Measurements from ENCODE around the gene GRIFIN.

Gene GRIFIN

GRCh38 chr7:2521341-2521745 is 45.1 kb upstream of the GRIFIN start:
- TF ChIP-seq CTCF (conservative IDR thresholded peaks at IDR 0.05; ENCODE audit: low read depth, low read length) = no peak
- H3K4me3 ChIP-seq (ENCODE audit: low read length) = peak overlapping the region; percentile 46
- no peak for DNase-seq (ENCODE audit: low read depth)

GRCh38 chr7:2520761-2521290 is 44.6 kb upstream of the GRIFIN start:
- no peak for DNase-seq (ENCODE audit: low read depth)
- TF ChIP-seq CTCF (conservative IDR thresholded peaks at IDR 0.05; ENCODE audit: low read depth, low read length) = no peak
- peak overlapping the region; percentile 46 for H3K4me3 ChIP-seq (ENCODE audit: low read length)

- no peak for DNase-seq (ENCODE audit: low read depth)
Measured at GRCh38 chr7:2520131-2520760, 44.0 kb upstream of the GRIFIN start.

GRCh38 chr7:2519119-2519930 is 43.1 kb upstream of the GRIFIN start, which contains the start of gene LFNG:
Gene LFNG (plus strand): TSS chr7:2519774. CDS start chr7:2519862, 88 bp downstream.
- peak within 1 kb of the TSS; percentile 46 for H3K4me3 ChIP-seq (ENCODE audit: low read length)

More at GRCh38 chr7:2520131-2520760, 44.0 kb upstream of the GRIFIN start:
- H3K4me3 ChIP-seq (ENCODE audit: low read length) = peak overlapping the region; percentile 46
- peak; percentile 9 for TF ChIP-seq CTCF (conservative IDR thresholded peaks at IDR 0.05; ENCODE audit: low read depth, low read length)

GRCh38 chr7:2518737-2519118 is 42.5 kb upstream of the GRIFIN start:
- DNase-seq (ENCODE audit: low read depth) = no peak
- TF ChIP-seq CTCF (conservative IDR thresholded peaks at IDR 0.05; ENCODE audit: low read depth, low read length) = no peak
- peak overlapping the region; percentile 27 for H3K4me3 ChIP-seq (ENCODE audit: low read length)

More at GRCh38 chr7:2519119-2519930, 43.1 kb upstream of the GRIFIN start, which contains the start of gene LFNG:
- no peak for TF ChIP-seq CTCF (conservative IDR thresholded peaks at IDR 0.05; ENCODE audit: low read depth, low read length)
- no peak for DNase-seq (ENCODE audit: low read depth)

- no peak for TF ChIP-seq CTCF (conservative IDR thresholded peaks at IDR 0.05; ENCODE audit: low read depth, low read length)
- H3K4me3 ChIP-seq (ENCODE audit: low read length) = no peak overlapping the region
- DNase-seq (ENCODE audit: low read depth) = no peak
Measured at GRCh38 chr7:2517678-2518507, 41.7 kb upstream of the GRIFIN start.
